ENCODE data around the gene RNF114.
"Not testable (repeated sequence)": the region's sequence is repeated elsewhere in the genome, so short reads cannot be mapped to it uniquely, and the experiment has no call there.

GRCh38 chr20:49977740-49978139, 41.5 kb downstream of the RNF114 start:
- not testable (repeated sequence) for TF ChIP-seq CTCF, POLR2AphosphoS5, POLR2A (IDR thresholded peaks at IDR 0.05)
